ENCODE results near the gene PAK5. TPM values are rescaled to one million over a fixed set of nuclear protein-coding genes. Genes with fewer than 3 reads are reported as not detected.

PAK5 gene
- total RNA-seq, 6 experiments from 2014 or later = not detected

DNA sequence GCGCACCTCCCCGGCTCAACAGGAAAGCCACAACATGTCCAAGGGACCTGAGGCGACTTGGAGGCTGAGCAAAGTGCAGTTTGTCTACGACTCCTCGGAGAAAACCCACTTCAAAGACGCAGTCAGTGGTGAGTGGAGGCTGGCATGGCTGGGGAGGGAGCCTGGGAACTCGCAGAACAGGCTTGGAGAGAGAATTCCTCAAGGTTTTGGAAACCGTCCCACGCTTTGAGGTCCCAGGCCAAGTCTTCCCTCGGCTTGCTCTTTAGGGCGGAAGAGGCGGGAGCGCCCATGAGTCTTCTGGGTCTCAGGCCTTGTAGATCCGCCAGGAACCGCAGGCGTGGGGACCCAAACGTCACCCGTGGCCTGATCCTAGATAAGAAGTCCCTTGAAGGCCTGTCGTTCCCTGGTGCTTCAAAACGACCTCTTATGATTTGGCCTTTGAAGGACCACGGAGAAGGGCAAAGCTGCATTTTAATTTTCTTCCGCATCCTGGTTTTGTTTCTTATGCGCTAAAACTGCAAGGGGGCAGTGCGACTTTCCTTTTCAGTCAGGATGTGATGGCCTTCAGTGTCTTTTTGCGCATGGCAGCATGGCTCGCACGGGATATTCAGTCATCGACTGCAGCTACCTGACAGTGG, 322.5 kb downstream of the PAK5 start:
- no peak overlapping the region for H3K27ac Mint-ChIP-seq
- no peaks in the 10 kb centered on the region for H3K9me3 Mint-ChIP-seq
- TF ChIP-seq, protein P1, sequence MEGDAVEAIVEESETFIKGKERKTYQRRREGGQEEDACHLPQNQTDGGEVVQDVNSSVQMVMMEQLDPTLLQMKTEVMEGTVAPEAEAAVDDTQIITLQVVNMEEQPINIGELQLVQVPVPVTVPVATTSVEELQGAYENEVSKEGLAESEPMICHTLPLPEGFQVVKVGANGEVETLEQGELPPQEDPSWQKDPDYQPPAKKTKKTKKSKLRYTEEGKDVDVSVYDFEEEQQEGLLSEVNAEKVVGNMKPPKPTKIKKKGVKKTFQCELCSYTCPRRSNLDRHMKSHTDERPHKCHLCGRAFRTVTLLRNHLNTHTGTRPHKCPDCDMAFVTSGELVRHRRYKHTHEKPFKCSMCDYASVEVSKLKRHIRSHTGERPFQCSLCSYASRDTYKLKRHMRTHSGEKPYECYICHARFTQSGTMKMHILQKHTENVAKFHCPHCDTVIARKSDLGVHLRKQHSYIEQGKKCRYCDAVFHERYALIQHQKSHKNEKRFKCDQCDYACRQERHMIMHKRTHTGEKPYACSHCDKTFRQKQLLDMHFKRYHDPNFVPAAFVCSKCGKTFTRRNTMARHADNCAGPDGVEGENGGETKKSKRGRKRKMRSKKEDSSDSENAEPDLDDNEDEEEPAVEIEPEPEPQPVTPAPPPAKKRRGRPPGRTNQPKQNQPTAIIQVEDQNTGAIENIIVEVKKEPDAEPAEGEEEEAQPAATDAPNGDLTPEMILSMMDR (IDR thresholded peaks at IDR 0.05) = no peak
- peaks cover 8% of the 10 kb centered on the region; the same call in 1 of the 2 replicates for H3K4me1 Mint-ChIP-seq (ENCODE audit: low read depth)
- DNase-seq = no peak
- peaks cover 66% of the 10 kb centered on the region for H3K27me3 Mint-ChIP-seq (ENCODE audit: insufficient read depth)
- no peak overlapping the region for H3K4me3 Mint-ChIP-seq
- H3K36me3 Mint-ChIP-seq (ENCODE audit: low read depth) = no peaks in the 10 kb centered on the region

GRCh38 chr20:9515741-9516233, 323.1 kb downstream of the PAK5 start:
- peaks cover 63% of the 10 kb centered on the region for H3K27me3 Mint-ChIP-seq (ENCODE audit: insufficient read depth)

GRCh38 chr20:9515214-9515585, 323.7 kb downstream of the PAK5 start:
- H3K9me3 Mint-ChIP-seq = no peaks in the 10 kb centered on the region
- H3K27me3 Mint-ChIP-seq (ENCODE audit: insufficient read depth) = peaks cover 59% of the 10 kb centered on the region
- H3K4me3 Mint-ChIP-seq = no peak overlapping the region
- TF ChIP-seq, protein P1 (IDR thresholded peaks at IDR 0.05) = no peak
- no peaks in the 10 kb centered on the region for H3K36me3 Mint-ChIP-seq (ENCODE audit: low read depth)
- no peak for DNase-seq
- peaks cover 8% of the 10 kb centered on the region; the same call in 1 of the 2 replicates for H3K4me1 Mint-ChIP-seq (ENCODE audit: low read depth)
- H3K27ac Mint-ChIP-seq = no peak overlapping the region

More at GRCh38 chr20:9515741-9516233, 323.1 kb downstream of the PAK5 start:
- TF ChIP-seq, protein P1 (IDR thresholded peaks at IDR 0.05) = no peak
- Mint-ChIP-seq H3K36me3 (ENCODE audit: low read depth) (no peaks in the 10 kb centered on the region), H3K9me3 (no peaks in the 10 kb centered on the region), H3K4me3 (no peak overlapping the region), H3K27ac (no peak overlapping the region), H3K4me1 (ENCODE audit: low read depth) (peaks cover 8% of the 10 kb centered on the region; the same call in 1 of the 2 replicates)
- DNase-seq = no peak

DNA sequence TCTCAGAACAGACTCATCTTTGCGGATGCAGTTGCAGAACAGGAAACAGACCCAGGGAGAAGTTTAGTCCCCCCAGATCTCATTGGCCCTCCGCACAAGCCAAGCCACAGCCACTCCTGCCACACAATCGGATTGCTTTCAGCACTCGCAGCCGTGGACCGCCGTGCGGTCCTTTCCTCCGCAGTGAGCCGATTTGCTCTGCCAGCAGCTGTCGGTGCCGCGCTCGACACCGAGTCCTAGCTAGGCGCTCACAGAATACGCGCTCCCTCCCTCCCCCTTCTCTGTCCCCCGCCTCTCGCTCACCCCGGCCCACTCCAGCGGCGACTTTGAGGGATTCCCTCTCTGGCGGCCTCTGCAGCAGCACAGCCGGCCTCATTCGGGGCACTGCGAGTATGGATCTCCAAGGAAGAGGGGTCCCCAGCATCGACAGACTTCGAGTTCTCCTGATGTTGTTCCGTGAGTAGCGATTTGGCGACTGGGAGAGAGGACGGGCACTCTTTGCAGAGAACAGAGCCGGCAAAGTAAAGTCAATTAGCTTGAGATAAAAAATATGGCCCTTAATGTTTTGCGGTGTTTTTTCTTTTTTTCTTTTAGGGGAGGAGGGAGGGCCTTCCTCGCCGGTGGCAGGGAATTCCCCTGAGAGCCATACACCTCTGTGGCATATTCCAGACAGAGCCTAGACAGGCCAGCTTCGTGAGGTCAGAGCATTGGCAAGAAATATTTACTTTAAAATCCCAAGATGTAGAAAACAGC, 324.2 kb downstream of the PAK5 start, which contains the start of gene LAMP5:
TSS of gene LAMP5 (plus strand) at position 130 of the 753 bp plus-strand sequence. CDS start at position 393, 263 bp downstream.
- H3K27ac Mint-ChIP-seq = no peak within 1 kb of the TSS
- TF ChIP-seq, protein P1 (IDR thresholded peaks at IDR 0.05) = no peak
- no peaks in the 10 kb centered on the region for H3K36me3 Mint-ChIP-seq (ENCODE audit: low read depth)
- H3K27me3 Mint-ChIP-seq (ENCODE audit: insufficient read depth) = peaks cover 58% of the 10 kb centered on the region
- peak; percentile 17 for DNase-seq
- H3K4me1 Mint-ChIP-seq (ENCODE audit: low read depth) = peaks cover 8% of the 10 kb centered on the region; the same call in 1 of the 2 replicates
- peak within 1 kb of the TSS; percentile 8; the same call in 1 of the 2 replicates for H3K4me3 Mint-ChIP-seq
- no peaks in the 10 kb centered on the region for H3K9me3 Mint-ChIP-seq

GRCh38 chr20:9514072-9514460, 324.8 kb downstream of the PAK5 start:
- Mint-ChIP-seq H3K4me3 (no peak overlapping the region), H3K36me3 (ENCODE audit: low read depth) (no peaks in the 10 kb centered on the region), H3K27me3 (ENCODE audit: insufficient read depth) (peaks cover 64% of the 10 kb centered on the region), H3K27ac (no peak overlapping the region), H3K4me1 (ENCODE audit: low read depth) (peaks cover 8% of the 10 kb centered on the region), H3K9me3 (no peaks in the 10 kb centered on the region)
- TF ChIP-seq, protein P1 (IDR thresholded peaks at IDR 0.05) = no peak
- DNase-seq = no peak

Data from HFFc6 (cell line).